ENCODE data around the gene CNTN5.

DNA sequence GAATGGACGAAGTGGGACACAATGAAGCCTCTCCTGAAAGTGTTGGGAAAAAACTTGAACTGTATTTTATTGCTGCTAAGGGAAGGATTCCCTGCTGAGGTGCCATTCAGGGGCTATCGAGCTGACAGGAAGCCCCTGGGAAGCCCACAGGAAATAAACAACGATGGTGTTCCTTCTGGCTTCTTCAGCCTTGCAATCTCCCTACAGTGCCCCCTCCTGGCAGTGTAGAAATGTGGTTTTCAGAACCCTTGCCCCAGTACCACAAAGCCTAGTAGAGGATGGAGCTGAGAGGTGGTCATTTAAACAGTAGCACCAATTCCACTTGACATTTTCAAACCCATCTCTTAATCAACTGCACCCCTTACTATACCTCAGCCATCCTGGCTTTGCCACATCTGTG is 989.6 kb downstream of the CNTN5 start:
- TF ChIP-seq, protein P1, sequence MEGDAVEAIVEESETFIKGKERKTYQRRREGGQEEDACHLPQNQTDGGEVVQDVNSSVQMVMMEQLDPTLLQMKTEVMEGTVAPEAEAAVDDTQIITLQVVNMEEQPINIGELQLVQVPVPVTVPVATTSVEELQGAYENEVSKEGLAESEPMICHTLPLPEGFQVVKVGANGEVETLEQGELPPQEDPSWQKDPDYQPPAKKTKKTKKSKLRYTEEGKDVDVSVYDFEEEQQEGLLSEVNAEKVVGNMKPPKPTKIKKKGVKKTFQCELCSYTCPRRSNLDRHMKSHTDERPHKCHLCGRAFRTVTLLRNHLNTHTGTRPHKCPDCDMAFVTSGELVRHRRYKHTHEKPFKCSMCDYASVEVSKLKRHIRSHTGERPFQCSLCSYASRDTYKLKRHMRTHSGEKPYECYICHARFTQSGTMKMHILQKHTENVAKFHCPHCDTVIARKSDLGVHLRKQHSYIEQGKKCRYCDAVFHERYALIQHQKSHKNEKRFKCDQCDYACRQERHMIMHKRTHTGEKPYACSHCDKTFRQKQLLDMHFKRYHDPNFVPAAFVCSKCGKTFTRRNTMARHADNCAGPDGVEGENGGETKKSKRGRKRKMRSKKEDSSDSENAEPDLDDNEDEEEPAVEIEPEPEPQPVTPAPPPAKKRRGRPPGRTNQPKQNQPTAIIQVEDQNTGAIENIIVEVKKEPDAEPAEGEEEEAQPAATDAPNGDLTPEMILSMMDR (IDR thresholded peaks at IDR 0.05; ENCODE audit: poor library complexity, severe bottlenecking) = no peak
- TF ChIP-seq TAF1 (IDR thresholded peaks at IDR 0.05; ENCODE audit: low read depth) (no peak), EZH2 (IDR thresholded peaks at IDR 0.05; ENCODE audit: borderline replicate concordance, insufficient read depth, low read length, poor library complexity, severe bottlenecking) (no peak), POLR2AphosphoS5 (IDR thresholded peaks at IDR 0.05) (no peak)
